Nephron progenitor cell (in vitro differentiated cells): ENCODE results near the gene GRIK3.

Source experiments
- DNase-seq: peaks from one replicate; pipeline ENCODE4 v3.0.0; 2021
- H3K27ac Mint-ChIP-seq: 2 replicates; pipeline ENCODE4 v1.8.0; 2021; ENCODE audit warnings: mild to moderate bottlenecking, moderate library complexity, mixed read lengths
- H3K27me3 Mint-ChIP-seq: 2 replicates; pipeline ENCODE4 v1.8.0; 2021; ENCODE audit warnings: mild to moderate bottlenecking, low read depth, mixed read lengths; ENCODE audit not compliant: poor library complexity
- H3K36me3 Mint-ChIP-seq: 2 replicates; pipeline ENCODE4 v1.8.0; 2021; ENCODE audit warnings: low read depth, mixed read lengths
- H3K4me1 Mint-ChIP-seq: 2 replicates; pipeline ENCODE4 v1.8.0; 2021; ENCODE audit warnings: mixed read lengths
- H3K4me3 Mint-ChIP-seq: 2 replicates; pipeline ENCODE4 v1.8.0; 2021; ENCODE audit warnings: mild to moderate bottlenecking, moderate library complexity, mixed read lengths
- H3K9me3 Mint-ChIP-seq: 2 replicates; pipeline ENCODE4 v1.8.0; 2021; ENCODE audit warnings: mild to moderate bottlenecking, moderate library complexity, mixed read lengths
- TF ChIP-seq, protein P1 (sequence below): fragments of 200-600 bp; sonication (generic); IDR thresholded peaks from 2 replicates; pipeline ENCODE4 v1.5.0; 2021; ENCODE audit warnings: antibody characterized with exemption

GRIK3 gene

DNA sequence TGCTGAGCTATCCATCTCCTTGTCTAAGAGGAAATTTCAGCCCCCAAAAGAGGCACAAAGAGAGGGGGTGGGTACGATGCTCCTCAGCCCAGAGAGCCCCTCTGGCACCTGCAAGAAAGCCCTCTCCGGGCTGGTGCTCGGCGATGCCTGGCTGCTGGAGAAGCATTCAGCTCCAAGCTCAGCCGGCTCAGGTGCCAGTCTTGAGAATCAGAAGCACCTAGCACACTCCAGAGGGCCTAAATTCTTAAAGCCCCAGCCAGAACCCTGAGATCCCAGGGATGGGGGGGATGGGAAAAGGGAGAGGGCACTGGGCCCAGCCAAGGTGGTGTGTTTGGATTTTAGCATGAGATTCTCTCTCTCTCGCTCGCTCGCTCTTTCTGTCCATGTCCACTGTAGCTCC is 2.9 kb downstream of the GRIK3 start:
- no peaks in the 10 kb centered on the region for H3K36me3 Mint-ChIP-seq
- H3K4me1 Mint-ChIP-seq: peaks cover 19% of the 10 kb centered on the region
- H3K27ac Mint-ChIP-seq: no peak overlapping the region
- H3K27me3 Mint-ChIP-seq: peaks cover 96% of the 10 kb centered on the region
- no peak for DNase-seq
- no peaks in the 10 kb centered on the region for H3K9me3 Mint-ChIP-seq
- TF ChIP-seq, protein P1, sequence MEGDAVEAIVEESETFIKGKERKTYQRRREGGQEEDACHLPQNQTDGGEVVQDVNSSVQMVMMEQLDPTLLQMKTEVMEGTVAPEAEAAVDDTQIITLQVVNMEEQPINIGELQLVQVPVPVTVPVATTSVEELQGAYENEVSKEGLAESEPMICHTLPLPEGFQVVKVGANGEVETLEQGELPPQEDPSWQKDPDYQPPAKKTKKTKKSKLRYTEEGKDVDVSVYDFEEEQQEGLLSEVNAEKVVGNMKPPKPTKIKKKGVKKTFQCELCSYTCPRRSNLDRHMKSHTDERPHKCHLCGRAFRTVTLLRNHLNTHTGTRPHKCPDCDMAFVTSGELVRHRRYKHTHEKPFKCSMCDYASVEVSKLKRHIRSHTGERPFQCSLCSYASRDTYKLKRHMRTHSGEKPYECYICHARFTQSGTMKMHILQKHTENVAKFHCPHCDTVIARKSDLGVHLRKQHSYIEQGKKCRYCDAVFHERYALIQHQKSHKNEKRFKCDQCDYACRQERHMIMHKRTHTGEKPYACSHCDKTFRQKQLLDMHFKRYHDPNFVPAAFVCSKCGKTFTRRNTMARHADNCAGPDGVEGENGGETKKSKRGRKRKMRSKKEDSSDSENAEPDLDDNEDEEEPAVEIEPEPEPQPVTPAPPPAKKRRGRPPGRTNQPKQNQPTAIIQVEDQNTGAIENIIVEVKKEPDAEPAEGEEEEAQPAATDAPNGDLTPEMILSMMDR: no peak
- no peak overlapping the region for H3K4me3 Mint-ChIP-seq

DNA sequence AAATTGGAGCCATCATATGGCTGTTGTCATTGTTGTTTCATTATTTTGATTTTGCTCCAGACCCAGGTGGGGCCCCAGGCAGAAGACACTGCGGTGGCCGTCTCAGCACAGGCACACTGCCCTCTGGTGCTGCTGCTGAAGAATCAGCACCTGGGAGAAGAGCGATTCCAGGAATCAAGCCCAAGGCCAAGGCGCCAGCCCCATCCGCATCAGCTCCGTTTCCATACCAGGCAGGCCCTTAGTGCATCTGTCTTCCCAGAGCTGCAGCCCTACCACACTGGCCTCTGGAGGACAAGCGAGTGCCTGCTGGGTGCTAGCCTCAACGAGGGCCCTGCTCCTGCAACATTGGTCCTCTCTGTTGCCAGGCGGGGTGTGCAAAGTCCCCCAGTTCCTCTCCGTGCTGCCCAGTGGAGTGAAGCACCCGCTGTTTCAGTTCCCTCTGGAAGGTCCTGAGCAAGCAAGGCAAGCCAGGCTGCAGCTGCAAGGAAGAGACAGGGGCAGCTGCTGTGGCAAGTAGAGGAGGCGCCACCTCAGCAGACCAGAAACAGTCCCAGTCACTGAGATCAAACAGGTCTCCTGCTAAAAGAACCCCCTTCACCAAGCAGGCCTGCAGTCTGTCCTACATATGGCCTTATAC is 5.2 kb downstream of the GRIK3 start:
- TF ChIP-seq, protein P1: no peak
- no peaks in the 10 kb centered on the region for H3K36me3 Mint-ChIP-seq
- H3K4me1 Mint-ChIP-seq: peaks cover 3% of the 10 kb centered on the region
- H3K27me3 Mint-ChIP-seq: peaks cover 95% of the 10 kb centered on the region
- no peak overlapping the region for H3K4me3 Mint-ChIP-seq
- DNase-seq: no peak
- no peak overlapping the region for H3K27ac Mint-ChIP-seq
- no peaks in the 10 kb centered on the region for H3K9me3 Mint-ChIP-seq

DNA sequence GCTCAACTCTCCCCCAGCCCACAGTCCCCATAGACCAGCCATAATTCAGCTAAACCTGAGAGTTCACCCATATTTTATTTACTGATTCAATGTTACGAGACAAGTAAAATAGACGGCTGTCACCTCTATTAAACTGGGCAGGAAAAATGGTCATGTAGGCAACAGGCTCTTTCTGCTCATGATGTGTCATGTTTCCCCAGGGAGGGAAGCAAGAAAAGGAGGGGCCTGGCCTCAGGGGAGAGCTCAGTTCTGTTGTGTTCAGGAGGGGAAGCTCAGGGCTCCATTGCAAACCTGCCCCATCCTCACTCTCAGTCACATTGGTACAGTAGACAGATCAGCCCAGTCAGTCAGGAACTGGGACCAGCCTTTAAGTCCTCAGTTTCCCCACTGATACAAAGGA is 12.8 kb downstream of the GRIK3 start:
- Mint-ChIP-seq H3K27ac (no peak overlapping the region), H3K9me3 (peaks cover 5% of the 10 kb centered on the region), H3K4me1 (no peaks in the 10 kb centered on the region), H3K4me3 (no peak overlapping the region), H3K36me3 (no peaks in the 10 kb centered on the region), H3K27me3 (peaks cover 65% of the 10 kb centered on the region)
- TF ChIP-seq, protein P1: no peak
- no peak for DNase-seq

DNA sequence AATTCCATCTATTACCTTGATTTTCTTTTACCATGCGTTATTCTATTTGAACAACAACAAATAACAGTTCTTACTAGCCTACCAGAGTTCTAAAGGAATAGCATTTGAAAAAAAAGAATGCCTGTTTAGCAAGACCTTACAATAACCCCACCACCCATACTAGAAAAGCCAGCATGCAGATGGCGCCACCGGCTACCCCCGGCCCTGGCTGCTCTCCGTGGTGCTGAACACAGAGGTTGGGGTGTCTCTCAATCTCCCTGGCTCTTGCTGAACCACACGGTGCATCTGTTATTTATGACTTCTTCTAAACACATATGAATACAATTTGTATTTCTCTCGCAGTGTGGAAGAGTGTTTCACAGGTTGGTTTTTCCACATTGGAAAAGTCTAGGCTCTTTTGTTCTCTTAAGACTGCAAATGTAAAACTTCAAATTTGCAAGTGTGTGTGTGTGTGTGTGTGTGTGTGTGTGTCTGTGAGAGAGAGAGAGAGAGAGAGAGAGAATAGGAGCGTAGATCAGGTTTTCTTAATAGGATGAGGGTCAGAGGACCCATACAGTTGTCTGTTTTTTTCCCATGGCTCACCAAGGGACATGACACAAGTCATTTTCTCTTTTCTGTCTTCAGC is 13.6 kb downstream of the GRIK3 start:
- no peaks in the 10 kb centered on the region for H3K36me3 Mint-ChIP-seq
- TF ChIP-seq, protein P1: no peak

DNA sequence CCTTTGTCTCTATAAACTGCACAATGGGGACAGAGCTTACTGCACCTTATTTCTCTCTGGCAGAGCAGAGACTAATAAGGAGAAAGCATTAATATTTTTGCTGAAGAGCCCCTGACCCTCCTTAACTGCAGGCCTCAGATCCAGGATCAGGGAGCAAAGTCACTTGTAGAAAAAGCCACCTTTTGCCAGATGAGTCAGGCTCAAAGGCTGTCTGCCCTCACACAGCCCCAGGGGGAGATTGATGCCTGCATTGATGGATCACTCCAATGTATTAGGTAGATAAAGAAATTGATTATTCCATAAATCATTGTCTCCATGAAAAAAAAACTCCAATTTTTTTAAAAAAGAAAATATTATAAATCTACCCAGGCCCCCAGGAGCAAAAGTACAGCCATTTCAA is 15.8 kb downstream of the GRIK3 start:
- Mint-ChIP-seq H3K27ac (no peak overlapping the region), H3K4me1 (no peaks in the 10 kb centered on the region), H3K36me3 (no peaks in the 10 kb centered on the region), H3K9me3 (peaks cover 5% of the 10 kb centered on the region), H3K27me3 (peaks cover 60% of the 10 kb centered on the region), H3K4me3 (no peak overlapping the region)
- TF ChIP-seq, protein P1: no peak
- DNase-seq: no peak

More for the DNA sequence above, 13.6 kb downstream of the GRIK3 start:
- Mint-ChIP-seq H3K27me3 (peaks cover 61% of the 10 kb centered on the region), H3K4me3 (no peak overlapping the region), H3K9me3 (peaks cover 5% of the 10 kb centered on the region), H3K4me1 (no peaks in the 10 kb centered on the region), H3K27ac (no peak overlapping the region)
- peak; percentile 91 for DNase-seq

DNA sequence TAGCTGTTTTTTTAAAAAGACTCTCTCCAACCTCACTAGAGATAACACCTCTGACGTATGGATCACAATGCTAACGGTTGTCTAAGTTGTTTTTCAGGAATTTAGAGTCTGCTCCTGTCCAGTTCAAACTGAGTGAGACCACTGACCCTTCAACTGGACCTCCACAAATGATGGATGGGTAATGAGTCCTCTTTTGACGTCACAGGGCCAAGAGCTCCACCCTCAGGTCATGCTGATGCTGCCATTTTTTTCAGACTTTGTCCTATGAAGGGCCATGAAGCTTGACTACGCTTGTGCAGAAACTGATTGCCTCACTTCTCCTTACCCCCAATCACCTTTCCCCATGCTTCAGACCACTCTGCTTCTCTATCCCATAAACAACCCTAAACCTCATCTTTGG is 16.6 kb downstream of the GRIK3 start:
- TF ChIP-seq, protein P1: no peak
- no peak for DNase-seq
- Mint-ChIP-seq H3K27me3 (peaks cover 55% of the 10 kb centered on the region), H3K27ac (no peak overlapping the region), H3K36me3 (no peaks in the 10 kb centered on the region), H3K4me1 (no peaks in the 10 kb centered on the region), H3K9me3 (peaks cover 5% of the 10 kb centered on the region), H3K4me3 (no peak overlapping the region)
